ENCODE measurements around the gene WDR18.
A peak's percentile ranks its signal among the peaks of the same experiment; 100 is the strongest.
"Not testable (repeated sequence)": the region's sequence is repeated elsewhere in the genome, so short reads cannot be mapped to it uniquely, and the experiment has no call there.

WDR18 gene

DNA sequence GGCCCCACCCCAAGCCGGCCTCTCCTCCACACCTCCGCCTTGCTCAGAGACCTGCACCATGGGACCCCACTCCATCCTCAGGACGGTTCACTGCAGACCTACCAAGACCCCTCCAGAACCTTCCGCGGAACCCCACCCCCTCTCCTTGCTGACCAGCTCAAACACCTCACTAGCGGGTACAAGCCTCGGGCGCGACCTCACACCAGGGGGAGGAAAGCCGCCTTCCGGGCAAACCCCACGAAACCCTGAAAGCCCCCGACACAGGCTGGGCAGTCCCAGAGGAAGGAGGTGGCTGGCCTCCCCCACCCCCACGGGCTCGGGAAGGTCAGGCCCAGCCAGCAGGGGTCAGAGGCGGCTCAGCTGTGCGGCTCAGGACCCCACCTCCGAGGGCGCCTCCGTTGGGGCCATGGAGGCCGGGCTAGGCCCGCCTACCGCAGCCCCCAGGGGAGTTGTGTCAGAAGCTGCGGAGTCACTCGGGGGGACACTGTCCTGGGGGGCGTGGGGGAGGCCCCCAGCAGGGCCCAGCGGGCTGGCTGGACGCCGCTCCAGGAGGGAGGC is 25.9 kb downstream of the WDR18 start:
- DNase-seq, result no peak

GRCh38 chr19:1010586-1011510 is 26.7 kb downstream of the WDR18 start:
- no peak for DNase-seq

DNA sequence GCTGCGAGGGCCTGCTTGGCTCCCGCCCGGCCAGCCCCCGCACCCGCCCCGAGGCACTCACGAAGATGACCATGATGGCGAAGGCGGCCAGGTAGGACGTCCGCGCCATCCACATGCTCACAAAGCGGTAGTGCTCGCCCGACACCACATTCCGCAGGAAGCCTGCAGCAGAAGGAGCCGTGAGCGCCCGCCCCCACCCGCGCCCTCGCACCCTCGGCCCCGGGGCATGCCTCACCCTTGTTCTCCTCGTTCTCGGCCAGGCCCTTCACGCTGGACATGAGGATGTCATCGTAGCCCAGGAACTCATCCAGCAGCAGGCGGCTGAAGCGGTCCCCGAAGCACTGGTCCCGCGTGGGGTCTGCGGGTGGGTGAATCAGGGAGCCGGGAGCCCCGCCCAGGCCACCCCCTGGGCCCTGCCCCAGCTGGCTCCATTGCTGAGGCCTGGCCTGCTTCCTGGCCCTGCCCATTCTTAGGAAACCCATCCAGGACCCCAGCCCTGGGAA is 27.7 kb downstream of the WDR18 start:
- no peak for DNase-seq

DNA sequence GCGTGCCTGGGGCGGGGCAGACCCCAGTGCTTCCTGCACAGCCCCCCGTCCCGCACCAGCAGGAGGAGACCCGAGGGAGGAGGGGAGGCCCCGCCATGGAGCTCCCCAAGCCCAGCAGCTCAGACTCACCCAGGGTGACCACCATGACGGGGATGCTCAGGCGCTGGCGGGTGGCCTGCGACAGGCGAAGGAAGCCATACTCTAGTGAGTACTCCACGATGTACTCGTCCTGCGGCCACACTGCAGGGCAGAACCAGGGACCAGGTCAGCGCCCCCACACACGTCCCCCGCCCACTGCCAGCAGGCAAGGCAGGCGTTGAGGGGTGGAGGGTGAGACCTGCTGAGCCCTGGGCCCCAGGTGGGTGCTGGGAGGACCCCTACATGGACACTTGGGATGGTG is 28.2 kb downstream of the WDR18 start:
- DNase-seq, result no peak

- DNase-seq, result no peak
These were observed 29.1 kb downstream of the WDR18 start for GRCh38 chr19:1013218-1013617.

DNA sequence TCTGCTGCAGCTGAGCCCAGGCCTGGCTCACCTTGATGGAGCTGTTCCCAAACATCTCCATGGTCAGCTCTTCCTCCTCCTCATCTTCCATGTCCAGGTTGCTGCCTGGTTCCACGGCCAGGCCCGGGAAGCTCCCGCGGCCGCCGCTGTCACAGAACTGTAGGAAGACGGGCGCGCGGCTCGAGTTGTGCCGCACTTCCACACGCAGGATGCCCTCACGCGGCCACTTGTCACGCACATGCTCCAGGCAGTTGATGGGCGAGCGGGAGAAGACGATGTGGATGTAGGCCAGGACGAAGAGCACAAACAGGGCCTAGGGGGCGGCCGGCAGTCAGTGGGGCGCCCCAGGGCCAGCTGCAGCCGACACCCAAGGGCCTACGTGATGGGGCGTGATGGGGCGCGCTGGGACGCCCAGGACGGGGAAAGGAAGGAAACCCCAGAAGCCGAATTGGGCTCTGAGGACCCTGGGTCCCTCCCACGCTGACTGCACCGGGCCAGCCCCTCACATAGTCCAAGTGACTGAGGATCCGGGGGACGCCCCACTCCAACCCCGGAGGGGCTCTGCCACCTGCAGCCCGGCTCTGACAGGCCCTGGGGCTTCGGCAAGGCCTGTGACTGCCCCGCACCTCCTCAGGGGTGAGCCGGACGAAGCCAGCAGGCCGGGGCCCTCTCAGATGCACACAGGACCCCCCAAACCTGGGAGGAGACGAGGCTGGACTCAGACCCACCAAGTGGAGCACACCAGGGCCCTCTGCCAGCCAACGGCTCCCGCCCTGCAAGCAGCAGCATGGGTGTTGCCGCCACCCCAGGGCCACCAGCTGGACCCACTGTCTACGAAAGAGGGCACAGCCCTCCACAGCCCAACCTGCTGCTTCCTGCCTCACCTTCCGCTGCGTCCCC is 30.3 kb downstream of the WDR18 start:
- DNase-seq, result no peak

- no peak for DNase-seq
These were observed 31.1 kb downstream of the WDR18 start for GRCh38 chr19:1015061-1015781.

DNA sequence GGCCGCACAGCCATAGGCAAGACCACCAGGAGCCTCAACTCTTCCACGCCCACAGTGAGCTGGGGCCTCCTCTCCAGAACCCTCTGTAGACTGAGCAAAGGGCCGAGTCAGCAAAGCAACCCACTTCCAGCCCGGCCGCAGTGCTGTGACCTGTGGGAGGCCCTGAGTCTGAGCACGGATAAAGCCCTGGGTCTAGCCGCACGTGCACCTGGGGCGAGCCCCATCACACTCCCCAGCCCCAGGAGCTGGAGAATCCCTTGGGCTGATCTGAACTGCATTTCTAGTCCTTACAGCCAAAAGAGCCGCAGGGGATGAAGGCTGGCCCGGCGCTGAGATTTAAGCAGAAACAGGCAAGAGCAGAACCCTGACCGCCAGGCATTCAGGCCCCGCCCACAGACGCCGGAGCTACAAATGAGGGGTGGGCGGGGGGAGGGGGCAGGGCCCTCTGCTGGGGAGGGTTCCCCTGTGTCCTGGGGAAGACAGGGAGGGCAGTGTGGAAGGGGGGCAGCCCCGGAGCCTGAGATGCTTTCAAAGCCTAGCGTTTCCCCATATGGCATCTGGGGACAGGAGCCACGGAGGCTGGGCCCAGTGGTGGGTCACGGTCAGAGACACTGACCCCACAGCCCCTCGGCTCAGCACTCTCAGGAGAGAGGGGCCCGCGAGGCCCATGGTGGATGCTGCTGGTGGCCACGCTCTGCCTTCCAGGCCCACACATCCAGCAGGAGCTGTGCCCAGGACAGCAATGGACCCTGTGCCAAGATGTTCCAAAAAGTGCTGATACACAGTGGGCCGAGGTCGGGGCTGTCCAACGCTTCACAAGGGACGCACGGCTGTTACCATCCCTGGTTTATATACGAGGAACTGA is 31.9 kb downstream of the WDR18 start:
- no peak for DNase-seq

DNA sequence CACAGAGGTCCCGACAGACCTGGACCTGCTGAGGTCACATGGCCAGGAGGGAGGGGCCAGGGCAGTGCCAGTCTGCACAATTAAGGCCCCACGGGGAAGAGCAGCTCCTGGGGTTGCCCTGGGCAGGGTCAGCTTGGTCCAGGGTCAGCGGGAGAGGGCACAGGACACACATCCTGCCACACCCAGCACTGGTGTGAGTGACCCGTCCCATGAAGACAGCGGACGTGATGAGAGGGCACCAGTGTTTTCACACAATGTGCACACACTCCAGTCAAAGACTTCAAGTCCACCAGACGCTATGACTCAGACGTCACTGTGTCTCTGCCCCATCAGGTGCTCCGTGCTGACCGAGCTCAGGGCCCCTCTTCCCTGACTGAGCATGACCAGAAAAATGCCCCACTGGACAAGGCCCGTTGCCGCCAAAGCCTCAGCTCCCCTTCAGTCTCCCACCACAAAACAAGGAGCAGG is 32.5 kb downstream of the WDR18 start:
- DNase-seq, result no peak

DNA sequence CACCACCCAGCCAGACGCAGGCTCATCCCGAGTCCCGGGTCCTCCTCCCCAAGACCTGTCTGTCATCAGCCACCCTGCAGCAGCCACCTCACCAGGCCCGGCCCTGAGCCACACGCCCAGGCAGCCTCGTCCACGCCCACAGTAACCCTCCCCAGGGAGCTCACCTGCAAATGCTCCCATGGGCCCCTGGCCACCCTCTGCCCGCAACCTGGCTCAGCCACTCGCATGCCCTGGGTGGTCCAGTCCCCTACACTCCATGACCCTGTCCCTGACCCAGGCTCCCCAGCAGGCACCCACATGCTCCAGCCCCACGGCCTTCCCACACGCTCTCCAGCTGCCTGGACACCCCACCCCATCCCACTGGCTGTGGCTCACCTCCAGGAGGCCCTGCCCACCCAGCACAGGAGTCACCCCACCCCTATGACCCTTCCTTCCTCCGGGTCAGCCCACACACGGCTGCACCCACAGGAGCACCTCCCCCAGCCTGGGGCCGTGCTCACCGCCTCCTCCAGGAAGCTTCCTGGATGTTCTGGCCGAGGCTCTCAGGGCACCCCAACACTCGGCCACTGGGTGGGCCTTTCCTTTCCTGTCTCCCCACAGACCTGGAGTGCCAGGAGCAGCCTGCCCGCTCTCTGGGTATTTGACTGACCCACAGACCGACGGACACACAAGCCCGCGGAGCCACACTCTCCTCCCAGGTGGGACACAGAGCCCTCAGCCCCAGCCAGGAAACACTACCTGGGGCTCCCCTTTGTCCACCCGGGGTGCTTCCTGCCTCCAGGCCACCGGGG is 33.2 kb downstream of the WDR18 start:
- DNase-seq, result no peak

DNA sequence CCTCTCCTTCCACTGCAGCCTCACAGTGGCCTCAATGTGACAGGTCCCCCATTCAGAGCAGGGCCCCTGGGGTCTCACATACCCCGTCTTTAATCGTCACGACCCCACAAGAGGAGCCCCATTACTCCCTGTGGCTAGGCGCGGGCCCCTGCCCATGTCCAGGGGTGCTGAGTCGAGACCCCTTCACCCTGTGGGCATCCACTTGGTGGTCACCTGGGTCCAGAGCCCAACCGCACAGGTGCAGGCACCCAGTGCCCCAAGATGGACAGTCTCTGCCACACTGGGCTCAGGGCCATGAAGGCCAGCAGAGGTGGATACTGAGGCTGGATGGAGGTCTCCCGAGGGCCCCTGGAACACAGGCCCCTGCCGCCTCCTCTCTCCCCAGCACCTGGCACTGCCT is 33.8 kb downstream of the WDR18 start:
- DNase-seq, result no peak

DNA sequence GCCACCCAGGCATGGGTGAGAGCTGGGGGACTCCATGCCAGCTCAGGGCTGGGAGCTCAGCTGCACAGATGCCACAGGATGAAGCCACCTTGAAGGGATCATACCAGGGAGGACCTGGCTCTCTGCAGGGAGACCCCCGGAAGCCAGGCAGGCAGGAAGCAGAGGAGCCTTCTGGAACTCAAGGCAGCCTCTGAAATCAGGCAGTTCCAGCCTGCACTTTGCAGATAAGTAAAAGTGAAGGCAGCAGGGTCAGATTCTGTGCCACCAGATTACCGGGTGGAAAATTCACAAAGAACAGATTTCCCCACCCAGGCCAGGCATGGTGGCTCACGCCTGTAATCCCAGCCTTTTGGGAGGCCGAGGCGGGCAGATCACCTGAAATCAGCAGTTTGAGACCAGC is 34.2 kb downstream of the WDR18 start:
- no peak for DNase-seq

GRCh38 chr19:1018932-1019615 is 34.9 kb downstream of the WDR18 start:
- DNase-seq, result peak; percentile 16

- no peak for DNase-seq
These were observed 35.4 kb downstream of the WDR18 start for GRCh38 chr19:1019616-1019961.

DNA sequence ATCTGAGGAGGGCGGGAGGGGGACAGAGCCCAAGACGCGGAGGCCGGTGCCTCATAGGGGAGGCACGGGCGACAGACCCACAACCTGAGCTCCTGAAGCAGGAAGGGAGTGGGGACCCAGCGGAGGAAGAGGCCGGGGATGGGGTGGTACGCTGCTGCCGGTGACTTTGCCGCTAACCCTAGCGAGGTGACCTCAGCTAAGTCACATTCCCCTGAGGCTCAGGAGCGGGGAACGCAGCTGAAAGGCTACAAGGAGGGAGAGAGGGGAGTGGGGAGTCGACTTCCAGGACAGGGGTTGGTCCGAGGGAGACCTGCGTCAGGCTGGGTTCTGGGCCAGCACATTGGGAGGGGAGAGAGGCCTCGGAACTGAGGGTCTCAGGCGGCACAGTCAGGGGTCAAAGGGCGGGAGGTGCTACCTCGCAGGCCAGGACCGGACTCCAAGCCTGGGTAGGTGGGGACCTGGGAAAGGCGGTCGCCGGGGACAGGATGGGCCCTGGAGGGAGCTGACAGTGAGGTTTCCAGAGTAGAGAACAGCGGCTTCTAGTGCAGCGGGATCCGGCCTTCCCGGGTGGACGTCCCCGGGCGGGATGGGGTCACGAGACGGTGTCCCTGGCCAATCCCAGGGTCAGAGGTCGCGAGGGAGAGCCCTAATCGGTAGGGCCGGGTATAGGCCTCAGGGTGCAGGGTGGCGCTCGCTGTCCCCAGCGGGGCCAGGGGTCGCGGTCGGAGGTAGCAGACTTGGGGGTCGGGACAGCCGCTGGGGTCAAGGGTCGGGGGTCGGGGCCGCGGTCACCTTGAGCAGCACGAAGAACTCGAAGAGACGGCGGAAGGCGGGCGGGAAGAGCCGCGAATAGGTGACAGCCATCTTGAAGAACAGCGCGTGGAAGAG is 36.1 kb downstream of the WDR18 start:
- peak; percentile 18 for DNase-seq

- peak; percentile 97 for DNase-seq
These were observed 36.8 kb downstream of the WDR18 start, which contains the start of gene TMEM259 for GRCh38 chr19:1020868-1021425. Gene TMEM259 (minus strand): TSS chr19:1021123. CDS start chr19:1020996, 127 bp downstream.

- not testable (repeated sequence) for DNase-seq
These were observed 39.7 kb downstream of the WDR18 start for GRCh38 chr19:1023883-1024188.

DNA sequence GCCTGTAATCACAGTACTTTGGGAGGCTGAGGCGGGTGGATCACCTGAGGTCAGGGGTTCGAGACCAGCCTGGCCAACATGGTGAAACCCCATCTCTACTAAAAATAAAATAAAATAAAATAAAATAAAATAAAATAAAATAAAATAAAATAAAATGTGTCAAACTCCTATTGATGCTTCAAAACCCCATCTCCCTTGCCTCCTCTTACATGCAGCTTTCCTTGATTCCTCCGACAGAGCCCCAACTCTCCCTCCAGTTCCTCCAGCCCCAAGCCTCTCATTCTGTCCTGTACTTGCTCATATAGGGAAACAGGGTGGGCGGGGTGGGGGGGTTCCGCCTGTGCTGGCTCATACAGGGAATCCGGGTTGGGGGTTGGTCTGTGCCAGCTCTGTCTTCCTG is 40.9 kb downstream of the WDR18 start:
- DNase-seq, result not testable (repeated sequence)
